ENCODE measurements around the gene DPPA2. TPM values are rescaled to one million over a fixed set of nuclear protein-coding genes. Genes with fewer than 3 reads are reported as not detected.
A peak's percentile ranks its signal among the peaks of the same experiment; 100 is the strongest.

The DPPA2 gene
- total and polyA plus RNA-seq, 9 donors = 0.15 TPM; not detected in 8

DNA sequence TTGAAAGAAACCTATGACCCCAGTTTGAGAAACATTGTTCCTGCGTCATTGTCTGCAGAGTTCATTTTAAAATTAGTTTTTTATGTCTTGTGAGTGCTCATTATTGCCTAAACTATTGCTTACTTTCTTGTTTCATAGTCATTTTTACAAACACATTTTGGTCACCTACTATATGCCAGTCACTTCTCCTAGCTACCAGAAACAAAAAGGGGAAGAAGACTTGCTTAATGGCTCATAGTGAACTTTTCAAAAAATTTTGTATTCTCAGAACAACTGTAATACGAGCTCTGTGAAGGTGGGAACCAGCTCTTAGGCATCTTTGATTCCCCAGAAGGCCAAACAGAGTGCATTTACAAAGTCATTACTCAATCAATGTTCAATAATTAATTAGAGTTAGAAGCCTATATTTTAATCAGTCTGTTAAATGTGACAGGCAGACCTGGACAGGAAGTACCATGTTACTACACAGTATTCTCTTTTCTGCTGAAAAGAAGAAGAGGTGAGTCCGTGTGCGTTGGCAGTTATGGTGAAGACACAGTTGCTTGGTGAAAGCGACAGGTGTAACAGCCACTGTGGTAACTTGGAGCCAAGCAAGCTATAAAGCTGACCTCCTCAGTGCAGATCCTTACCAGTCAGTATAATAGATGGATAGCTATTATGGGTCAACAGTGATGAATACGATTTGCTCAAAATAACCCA lies 46.6 kb downstream of the DPPA2 start:
- Histone ChIP-seq H3K9me3 (replicated peaks; ENCODE audit: control insufficient read depth, low read depth, low read length) (no peaks in the 10 kb centered on the region), H3K4me3 (ENCODE audit: low read length) (no peak overlapping the region), H3K27me3 (ENCODE audit: control insufficient read depth, insufficient read depth, low read length) (no peaks in the 10 kb centered on the region), H3K27ac (ENCODE audit: low read length) (no peak overlapping the region), H3K36me3 (ENCODE audit: control insufficient read depth, insufficient read depth, low read length) (no peaks in the 10 kb centered on the region), H3K4me1 (ENCODE audit: control insufficient read depth, insufficient read depth, low read length) (no peaks in the 10 kb centered on the region)
- no peak for DNase-seq
- WGBS (ENCODE audit: insufficient coverage) = 60% methylated on average over 1 of the region's 6 CpGs

DNA sequence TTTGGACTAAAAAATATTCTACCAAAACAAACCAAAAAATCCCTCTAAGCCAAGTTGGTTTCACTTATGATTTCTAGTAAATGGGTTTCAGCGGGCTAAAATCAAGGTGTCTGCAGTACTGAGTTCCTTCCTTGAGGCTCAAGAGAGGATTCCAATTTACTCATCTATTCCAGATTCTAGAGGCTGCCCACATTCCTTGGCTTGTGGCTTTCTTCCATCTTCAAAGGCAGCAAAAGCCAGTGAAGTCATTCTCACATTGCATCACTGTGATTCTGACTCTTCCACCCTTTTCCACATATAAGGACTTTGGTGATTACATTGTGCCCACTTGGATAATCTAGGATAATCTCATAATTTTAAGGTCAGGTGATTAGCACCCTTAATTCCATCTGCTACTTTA lies 48.1 kb downstream of the DPPA2 start:
- Histone ChIP-seq H3K4me3 (ENCODE audit: low read length) (no peak overlapping the region), H3K4me1 (ENCODE audit: control insufficient read depth, insufficient read depth, low read length) (no peaks in the 10 kb centered on the region), H3K27ac (ENCODE audit: low read length) (no peak overlapping the region), H3K27me3 (ENCODE audit: control insufficient read depth, insufficient read depth, low read length) (no peaks in the 10 kb centered on the region), H3K9me3 (replicated peaks; ENCODE audit: control insufficient read depth, low read depth, low read length) (no peaks in the 10 kb centered on the region), H3K36me3 (ENCODE audit: control insufficient read depth, insufficient read depth, low read length) (no peaks in the 10 kb centered on the region)
- DNase-seq = no peak
- no CpG with 5 or more reads among the region's 1 CpG for WGBS (ENCODE audit: insufficient coverage)

DNA sequence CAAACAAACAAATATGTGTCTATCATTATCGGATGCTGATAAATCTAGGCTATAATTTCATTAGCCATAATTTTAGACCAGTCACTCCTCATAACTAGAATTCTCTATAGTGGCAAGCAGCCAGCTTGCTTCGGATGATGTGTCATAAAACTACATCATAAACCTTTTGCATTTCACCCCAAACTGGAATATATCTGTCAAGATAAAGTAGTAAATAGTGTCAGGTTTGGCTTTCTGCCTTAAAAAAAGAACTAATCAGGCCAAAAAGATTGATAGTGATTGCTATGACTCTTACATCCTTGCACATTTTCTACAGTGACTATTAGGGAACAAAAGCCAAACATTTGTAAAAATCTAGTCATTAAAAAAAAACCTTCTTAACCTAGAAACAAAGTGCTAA lies 51.0 kb downstream of the DPPA2 start:
- Histone ChIP-seq H3K27me3 (ENCODE audit: control insufficient read depth, insufficient read depth, low read length) (no peaks in the 10 kb centered on the region), H3K36me3 (ENCODE audit: control insufficient read depth, insufficient read depth, low read length) (no peaks in the 10 kb centered on the region), H3K4me1 (ENCODE audit: control insufficient read depth, insufficient read depth, low read length) (no peaks in the 10 kb centered on the region), H3K4me3 (ENCODE audit: low read length) (no peak overlapping the region), H3K27ac (ENCODE audit: low read length) (no peak overlapping the region), H3K9me3 (replicated peaks; ENCODE audit: control insufficient read depth, low read depth, low read length) (no peaks in the 10 kb centered on the region)
- WGBS (ENCODE audit: insufficient coverage) = no CpG with 5 or more reads among the region's 2 CpGs
- DNase-seq = no peak

DNA sequence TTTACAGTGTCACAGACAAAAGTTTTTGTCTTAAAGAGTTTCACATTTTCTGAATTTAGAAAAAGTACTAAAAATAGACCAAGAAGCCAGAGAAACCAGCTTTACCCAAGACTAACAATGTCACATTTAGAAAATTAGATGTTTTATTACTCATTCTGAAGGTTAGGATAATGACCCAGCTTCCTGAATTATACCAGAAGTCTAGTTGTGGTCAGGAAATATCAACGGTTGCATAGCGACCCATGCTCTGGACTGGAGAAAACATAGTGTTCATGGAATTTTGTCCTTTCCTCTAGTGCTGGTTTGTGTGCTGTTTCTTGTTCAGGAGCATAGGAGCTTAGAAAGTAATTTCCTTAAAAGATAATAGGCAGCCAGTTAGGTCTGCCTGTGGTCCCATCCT lies 59.0 kb downstream of the DPPA2 start:
- H3K9me3 ChIP-seq (replicated peaks; ENCODE audit: control insufficient read depth, low read depth, low read length) = no peaks in the 10 kb centered on the region
- no CpG with 5 or more reads among the region's 2 CpGs for WGBS (ENCODE audit: insufficient coverage)
- H3K36me3 ChIP-seq (ENCODE audit: control insufficient read depth, insufficient read depth, low read length) = no peaks in the 10 kb centered on the region
- H3K4me1 ChIP-seq (ENCODE audit: control insufficient read depth, insufficient read depth, low read length) = no peaks in the 10 kb centered on the region
- DNase-seq = peak; percentile 79
- no peak overlapping the region for H3K4me3 ChIP-seq (ENCODE audit: low read length)
- no peak overlapping the region for H3K27ac ChIP-seq (ENCODE audit: low read length)
- H3K27me3 ChIP-seq (ENCODE audit: control insufficient read depth, insufficient read depth, low read length) = no peaks in the 10 kb centered on the region

DNA sequence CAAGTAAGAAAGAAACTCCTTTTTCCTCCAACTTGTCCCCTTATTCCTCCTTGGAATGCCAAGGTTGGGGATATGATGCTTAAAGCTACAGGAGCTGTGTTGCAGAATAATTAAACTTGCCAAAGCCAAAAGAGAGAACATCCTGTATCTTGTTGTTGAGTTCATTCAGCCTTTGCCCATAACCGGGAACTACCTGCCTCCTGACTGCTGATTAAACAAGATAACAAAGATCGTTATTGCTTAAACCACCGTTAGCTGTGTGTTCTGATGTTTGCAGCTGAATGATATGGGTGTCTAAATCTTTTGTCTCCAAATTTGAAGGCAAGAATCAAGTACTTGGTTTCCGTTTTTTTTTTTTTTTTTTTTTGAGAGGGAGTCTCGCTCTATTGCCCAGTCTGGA lies 61.5 kb downstream of the DPPA2 start:
- Histone ChIP-seq H3K4me1 (ENCODE audit: control insufficient read depth, insufficient read depth, low read length) (no peaks in the 10 kb centered on the region), H3K27ac (ENCODE audit: low read length) (no peak overlapping the region), H3K4me3 (ENCODE audit: low read length) (no peak overlapping the region), H3K36me3 (ENCODE audit: control insufficient read depth, insufficient read depth, low read length) (no peaks in the 10 kb centered on the region), H3K9me3 (replicated peaks; ENCODE audit: control insufficient read depth, low read depth, low read length) (no peaks in the 10 kb centered on the region), H3K27me3 (ENCODE audit: control insufficient read depth, insufficient read depth, low read length) (no peaks in the 10 kb centered on the region)
- WGBS (ENCODE audit: insufficient coverage) = 100% methylated on average over 1 of the region's 5 CpGs
- no peak for DNase-seq

DNA sequence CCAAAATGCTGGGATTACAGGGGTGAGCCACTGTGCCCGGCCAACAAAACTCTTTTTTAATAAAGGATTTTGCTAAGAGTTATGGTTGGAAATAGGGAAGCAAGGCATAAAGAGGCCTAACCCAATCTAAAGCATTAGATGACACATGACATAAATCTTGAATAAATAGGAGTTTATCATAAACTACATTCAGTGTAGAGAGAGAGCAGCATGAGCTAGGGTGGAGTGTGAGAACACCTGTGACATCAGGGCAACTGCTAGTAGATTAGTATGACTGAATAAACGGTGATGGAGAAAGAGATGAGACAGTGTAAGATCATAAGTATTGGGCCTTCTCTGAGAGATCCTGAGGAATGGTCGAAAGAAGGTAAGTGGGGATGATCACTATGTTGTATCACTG lies 63.7 kb downstream of the DPPA2 start:
- no peaks in the 10 kb centered on the region for H3K9me3 ChIP-seq (replicated peaks; ENCODE audit: control insufficient read depth, low read depth, low read length)
- no peak for DNase-seq
- H3K27me3 ChIP-seq (ENCODE audit: control insufficient read depth, insufficient read depth, low read length) = no peaks in the 10 kb centered on the region
- H3K4me1 ChIP-seq (ENCODE audit: control insufficient read depth, insufficient read depth, low read length) = no peaks in the 10 kb centered on the region
- H3K27ac ChIP-seq (ENCODE audit: low read length) = no peak overlapping the region
- 95% methylated on average over 2 of the region's 3 CpGs for WGBS (ENCODE audit: insufficient coverage)
- H3K36me3 ChIP-seq (ENCODE audit: control insufficient read depth, insufficient read depth, low read length) = no peaks in the 10 kb centered on the region
- H3K4me3 ChIP-seq (ENCODE audit: low read length) = no peak overlapping the region

Other genes starting within 250 kb of the DPPA2 start
- not detected for gene MORC1, start 198.4 kb downstream of the DPPA2 start, total RNA-seq
- not detected for gene MORC1, start 198.4 kb downstream of the DPPA2 start, polyA plus RNA-seq (ENCODE audit: insufficient read depth in 1 of 8, insufficient read length in 8 of 8, low replicate concordance in 1 of 8)
- not detected for gene C3orf85, start 179.8 kb downstream of the DPPA2 start, total RNA-seq
- gene C3orf85, start 179.8 kb downstream of the DPPA2 start, polyA plus RNA-seq (ENCODE audit: insufficient read depth in 1 of 8, insufficient read length in 8 of 8, low replicate concordance in 1 of 8) = 1 to 10 TPM in 2 of 8 donors, not detected in 6; 1.3 to 3.8 TPM
- gene DPPA4, start 21.0 kb upstream of the DPPA2 start, total RNA-seq = 0.58 TPM
- 1 to 10 TPM in 5 of 8 donors, under 1 TPM in 3; 0.70 to 2.1 (median 1.1) TPM for gene DPPA4, start 21.0 kb upstream of the DPPA2 start, polyA plus RNA-seq (ENCODE audit: insufficient read depth in 1 of 8, insufficient read length in 8 of 8, low replicate concordance in 1 of 8)

Data from muscle of leg (tissue), 11 donors.